AG04449 (cell line): ENCODE results near the gene MAP4K5.
A peak's percentile ranks its signal among the peaks of the same experiment; 100 is the strongest.

Experiments used
- CTCF ChIA-PET: fragments of 350-600 bp; formaldehyde crosslinking; extraction: SDS; loops from one replicate; lab custom pipeline; 2021; ENCODE audit warnings: antibody characterized with exemption; lab: Yijun Ruan, JAX
- POLR2A ChIA-PET: fragments of 400-600, 350-600 bp; formaldehyde crosslinking; extraction: SDS; loops from one replicate; lab custom pipeline; 2020; ENCODE audit warnings: antibody characterized with exemption, inconsistent platforms; lab: Yijun Ruan, JAX
- DNase-seq: peaks from one replicate; pipeline ENCODE4 v3.0.0-alpha.2; 2010; ENCODE audit warnings: low read depth, low spot score
- H3K4me3 ChIP-seq: 2 replicates; pipeline ENCODE4 v1.5.1; 2011; ENCODE audit warnings: low read depth, mild to moderate bottlenecking, control low read depth, low read length
- CTCF ChIP-seq: IDR thresholded peaks from one replicate; pipeline ENCODE4 v1.5.1; 2011; ENCODE audit warnings: mild to moderate bottlenecking, moderate library complexity, low read length, control low read depth, inconsistent platforms; ENCODE audit not compliant: insufficient read depth; ENCODE audit errors: missing control alignments

MAP4K5 gene

GRCh38 chr14:50452979-50453705 is 79.2 kb downstream of the MAP4K5 start:
- ChIA-PET CTCF (interaction anchor here (0.8 to 1.3 kb wide), 4 partner anchors 9 to 135 kb away, joined by 3 to 4 read pairs (median 3); no protein-coding TSS in a partner anchor), POLR2A (no interaction called here)
- H3K4me3 ChIP-seq, result no peak overlapping the region
- DNase-seq, result peak; percentile 37
- TF ChIP-seq CTCF, result no peak

DNA sequence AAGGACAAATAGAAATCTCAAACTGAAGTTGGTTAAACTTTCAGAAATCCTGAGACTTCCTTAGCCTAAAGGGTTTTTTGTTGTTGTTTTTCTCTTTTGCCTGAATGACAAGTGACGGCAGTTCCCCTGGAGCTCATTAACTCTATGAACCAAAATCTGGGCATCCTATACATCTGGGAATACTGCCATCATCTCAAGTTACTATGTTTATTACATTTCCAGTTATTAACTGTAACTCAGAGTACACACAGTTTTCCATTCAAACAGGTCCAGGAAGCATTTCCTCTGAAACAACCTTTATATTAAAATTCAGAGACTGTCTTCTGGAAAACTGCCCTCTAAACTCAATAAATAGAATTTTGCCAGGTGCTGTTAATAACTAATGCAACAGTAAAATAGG is 80.1 kb downstream of the MAP4K5 start:
- CTCF ChIA-PET, result interaction anchor here (1.3 kb wide), 1 partner anchor 134 kb away, joined by 3 read pairs; no protein-coding TSS in a partner anchor
- no peak overlapping the region for H3K4me3 ChIP-seq
- no peak for DNase-seq
- POLR2A ChIA-PET, result no interaction called here
- no peak for TF ChIP-seq CTCF

DNA sequence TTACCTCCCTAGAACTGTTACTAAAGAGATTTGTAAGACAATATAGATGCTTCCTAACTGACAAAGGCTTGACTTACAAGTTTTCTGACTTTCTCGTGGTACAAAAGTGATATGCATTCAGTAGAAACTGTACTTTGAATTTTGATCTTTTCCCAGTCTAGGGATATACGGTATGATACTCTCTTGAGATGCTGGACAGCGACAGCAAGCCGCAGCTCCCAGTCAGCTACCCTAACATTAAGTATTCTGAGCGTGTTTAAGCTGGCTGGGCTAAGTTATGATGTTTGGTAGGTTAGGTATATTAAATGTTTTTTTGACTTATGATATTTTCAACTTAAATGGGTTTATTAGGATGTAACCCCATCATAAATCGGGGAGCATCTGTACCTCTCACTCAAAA is 80.5 kb downstream of the MAP4K5 start:
- ChIA-PET CTCF (interaction anchor here (1.3 kb wide), 1 partner anchor 134 kb away, joined by 3 read pairs; no protein-coding TSS in a partner anchor), POLR2A (no interaction called here)
- no peak overlapping the region for H3K4me3 ChIP-seq
- no peak for DNase-seq
- TF ChIP-seq CTCF, result no peak

GRCh38 chr14:50447461-50447860 is 84.9 kb downstream of the MAP4K5 start:
- H3K4me3 ChIP-seq, result no peak overlapping the region
- ChIA-PET POLR2A (no interaction called here), CTCF (interaction anchor here (1.0 to 1.7 kb wide), 2 partner anchors 10 to 127 kb away, joined by 3 to 5 read pairs; no protein-coding TSS in a partner anchor)
- no peak for DNase-seq
- TF ChIP-seq CTCF, result no peak

DNA sequence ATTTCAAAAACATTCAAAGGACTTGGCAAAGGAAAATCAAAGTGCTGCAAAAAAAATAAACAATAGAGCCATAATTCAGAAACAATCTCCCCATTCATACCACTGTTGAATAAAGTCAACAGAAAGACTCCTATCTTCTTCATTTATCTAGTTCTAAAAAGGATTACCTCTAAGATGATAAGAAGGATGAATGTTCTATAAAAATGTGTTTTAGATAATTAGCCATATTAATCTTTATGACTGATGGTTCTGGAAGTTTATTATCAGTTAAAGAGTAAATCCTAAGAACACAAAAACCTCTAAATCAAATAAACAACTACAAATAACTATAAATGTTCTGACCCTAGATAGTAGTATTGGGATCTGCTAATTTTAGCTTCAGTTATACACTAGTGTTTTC is 97.8 kb downstream of the MAP4K5 start:
- TF ChIP-seq CTCF, result no peak

GRCh38 chr14:50432131-50432530 is 100.2 kb downstream of the MAP4K5 start:
- CTCF ChIA-PET, result interaction anchor here (0.9 kb wide), 1 partner anchor 114 kb away, joined by 4 read pairs; no protein-coding TSS in a partner anchor
- POLR2A ChIA-PET, result no interaction called here
- TF ChIP-seq CTCF, result no peak
- no peak for DNase-seq
- no peak overlapping the region for H3K4me3 ChIP-seq

More for the DNA sequence above, 97.8 kb downstream of the MAP4K5 start:
- ChIA-PET CTCF (interaction anchor here (0.8 to 1.4 kb wide), 4 partner anchors 27 to 114 kb away, joined by 3 read pairs; partner anchors contain the start of gene MAP4K5), POLR2A (no interaction called here)
- H3K4me3 ChIP-seq, result no peak overlapping the region
- DNase-seq, result no peak
